Prostate gland (tissue), 2 donors: ENCODE results near the gene PELI1. TPM values are rescaled to one million over a fixed set of nuclear protein-coding genes. Genes with fewer than 3 reads are reported as not detected.

Source experiments
- DNase-seq: peaks from one replicate; pipeline ENCODE4 v3.0.0-alpha.2; 2019; ENCODE audit warnings: low spot score
- H3K27ac ChIP-seq, 2 donors: fragments of 200-600 bp; sonication (generic); 2 replicates each; pipeline ENCODE4 v1.5.1; 2017 to 2019
- H3K27me3 ChIP-seq: fragments of 200-600 bp; sonication (generic); replicated peaks from 2 replicates; pipeline ENCODE4 v1.5.1; 2019; ENCODE audit not compliant: insufficient read depth
- H3K36me3 ChIP-seq, 2 donors: fragments of 200-600 bp; sonication (generic); 1 replicate in 1 of 2; 2 replicates in 1 of 2; pipeline versions ENCODE4 v1.5.1 to v1.8.1; 2017 to 2019
- H3K4me1 ChIP-seq: fragments of 200-600 bp; sonication (generic); replicated peaks from 2 replicates; pipeline ENCODE4 v1.5.1; 2019
- H3K4me3 ChIP-seq, 2 donors: fragments of 200-600 bp; sonication (generic); 2 replicates each; pipeline ENCODE4 v1.5.1; 2017 to 2019
- H3K9me3 ChIP-seq: fragments of 200-600 bp; sonication (generic); 2 replicates; pipeline ENCODE4 v1.5.1; 2017
- CTCF ChIP-seq, 4 experiments: fragments of 200-600 bp in 2 of 4; fragments of 450-650 bp in 2 of 4; sonication (generic) in 2 of 4; IDR thresholded peaks; 1 replicate in 3 of 4; 2 replicates in 1 of 4; pipeline ENCODE4 v1.5.1; 2016 to 2019; ENCODE audit warnings: antibody characterized with exemption in 4 of 4, mild to moderate bottlenecking in 2 of 4, moderate library complexity in 2 of 4
- POLR2A ChIP-seq: fragments of 450-650 bp; IDR thresholded peaks from one replicate; pipeline ENCODE4 v1.6.1; 2016; ENCODE audit warnings: antibody characterized with exemption, mild to moderate bottlenecking
- POLR2AphosphoS5 ChIP-seq: sonication (generic); formaldehyde crosslinking; IDR thresholded peaks from one replicate; pipeline ENCODE4 v1.6.1; 2017; ENCODE audit warnings: antibody characterized with exemption
- WGBS: methylation state at CpG from one replicate; pipeline ENCODE4 v1.1.5; 2018; 5-methylcytosine and 5-hydroxymethylcytosine counted together
- intact Hi-C: fragments of 100-400 bp; cut with DNase I; formaldehyde crosslinking; loops from one replicate; pipeline ENCODE4 v1.14.2; 2022
- total RNA-seq, 2 donors: library from RNA; depleted of rRNA; stranded (reverse); fragments of >200 nt; gene quantifications; one replicate each; pipeline ENCODE4 v1.1.0, GENCODE V29; 2016

Gene PELI1
- total RNA-seq, 2 donors from 2014 or later = 16.9 to 32.9 TPM

- H3K4me1 ChIP-seq = no peaks in the 10 kb centered on the region
- H3K9me3 ChIP-seq = no peaks in the 10 kb centered on the region
- H3K4me3 ChIP-seq = no peak overlapping the region
- peaks cover 0 to 6% of the 10 kb centered on the region in 2 donors for H3K36me3 ChIP-seq
- intact Hi-C loops = no loop called here
- TF ChIP-seq POLR2A (no peak), POLR2AphosphoS5 (no peak), CTCF (IDR thresholded peaks at IDR 0.05) (no peak)
- 91% methylated on average over 12 of the region's 12 CpGs for WGBS
- H3K27ac ChIP-seq = no peak overlapping the region
- H3K27me3 ChIP-seq = no peaks in the 10 kb centered on the region
- no peak for DNase-seq
Observed at GRCh38 chr2:64094663-64095382, 49.4 kb downstream of the PELI1 start.

- H3K4me1 ChIP-seq = no peaks in the 10 kb centered on the region
- peaks cover 0 to 6% of the 10 kb centered on the region in 2 donors for H3K36me3 ChIP-seq
- WGBS = 90% methylated on average over 4 of the region's 4 CpGs
- no peak for TF ChIP-seq POLR2AphosphoS5
- TF ChIP-seq CTCF (IDR thresholded peaks at IDR 0.05) = no peak
- no peak for TF ChIP-seq POLR2A
- no peaks in the 10 kb centered on the region for H3K27me3 ChIP-seq
- intact Hi-C loops = no loop called here
- DNase-seq = no peak
- H3K9me3 ChIP-seq = no peaks in the 10 kb centered on the region
- no peak overlapping the region for H3K4me3 ChIP-seq
- no peak overlapping the region for H3K27ac ChIP-seq
Observed at GRCh38 chr2:64093341-64093740, 50.9 kb downstream of the PELI1 start.

- H3K4me1 ChIP-seq = no peaks in the 10 kb centered on the region
- H3K36me3 ChIP-seq = peaks cover 0 to 6% of the 10 kb centered on the region in 2 donors
- no peak overlapping the region for H3K27ac ChIP-seq
- no peaks in the 10 kb centered on the region for H3K27me3 ChIP-seq
- no peak for DNase-seq
- no peaks in the 10 kb centered on the region for H3K9me3 ChIP-seq
- TF ChIP-seq CTCF (IDR thresholded peaks at IDR 0.05) (no peak), POLR2A (no peak), POLR2AphosphoS5 (no peak)
- intact Hi-C loops = no loop called here
- WGBS = 85% methylated on average over 4 of the region's 4 CpGs
- H3K4me3 ChIP-seq = no peak overlapping the region
Observed at GRCh38 chr2:64092502-64092901, 51.7 kb downstream of the PELI1 start.

GRCh38 chr2:64090264-64090663 lies 54.0 kb downstream of the PELI1 start:
- no peak for DNase-seq
- H3K4me3 ChIP-seq = no peak overlapping the region
- no peak for TF ChIP-seq POLR2AphosphoS5
- TF ChIP-seq POLR2A = no peak
- no peak for TF ChIP-seq CTCF (IDR thresholded peaks at IDR 0.05)
- H3K36me3 ChIP-seq = no peaks in the 10 kb centered on the region
- H3K27me3 ChIP-seq = no peaks in the 10 kb centered on the region
- WGBS = 89% methylated on average over 2 of the region's 2 CpGs
- H3K4me1 ChIP-seq = no peaks in the 10 kb centered on the region
- no peaks in the 10 kb centered on the region for H3K9me3 ChIP-seq
- no peak overlapping the region for H3K27ac ChIP-seq
- intact Hi-C loops = no loop called here

GRCh38 chr2:64086347-64087082 lies 57.7 kb downstream of the PELI1 start:
- Histone ChIP-seq H3K4me1 (no peaks in the 10 kb centered on the region), H3K27ac (no peak overlapping the region), H3K9me3 (no peaks in the 10 kb centered on the region), H3K27me3 (no peaks in the 10 kb centered on the region), H3K36me3 (no peaks in the 10 kb centered on the region), H3K4me3 (no peak overlapping the region)
- WGBS = 90% methylated on average over 6 of the region's 6 CpGs
- DNase-seq = no peak
- intact Hi-C loops = no loop called here
- TF ChIP-seq POLR2A (no peak), POLR2AphosphoS5 (no peak), CTCF (IDR thresholded peaks at IDR 0.05) (no peak)
